SU-DHL-6 (cell line): ENCODE results near the gene TMSB4Y.

Experiments used
- H2AFZ ChIP-seq: fragments of 200-600 bp; sonication (generic); 2 replicates; pipeline ENCODE4 v1.6.1; 2014; ENCODE audit warnings: low read depth, mild to moderate bottlenecking, moderate library complexity, mixed read lengths, antibody characterized with exemption, low read length; ENCODE audit not compliant: severe bottlenecking
- H3F3A ChIP-seq: fragments of 200-600 bp; shearing (Covaris generic); 2 replicates; pipeline ENCODE4 v1.6.0; 2016; ENCODE audit warnings: antibody characterized with exemption, mild to moderate bottlenecking; ENCODE audit not compliant: insufficient read depth
- H3K27ac ChIP-seq: fragments of 200-600 bp; sonication (generic); 2 replicates; pipeline ENCODE4 v1.5.1; 2016; ENCODE audit warnings: low read depth, mild to moderate bottlenecking, low read length, moderate library complexity, mixed read lengths
- H3K27me3 ChIP-seq: fragments of 200-600 bp; sonication (generic), shearing (Covaris generic); 2 replicates; pipeline ENCODE4 v1.6.0; 2014; ENCODE audit warnings: mild to moderate bottlenecking, low read length
- H3K36me3 ChIP-seq: fragments of 200-600 bp; sonication (generic); 2 replicates; pipeline ENCODE4 v1.6.1; 2014; ENCODE audit warnings: mild to moderate bottlenecking, low read length, mixed read lengths
- H3K4me2 ChIP-seq: fragments of 300-600, 200-600 bp; shearing (Covaris generic), sonication (generic); 2 replicates; pipeline ENCODE4 v1.6.0; 2014; ENCODE audit warnings: low read length, low read depth, mild to moderate bottlenecking; ENCODE audit not compliant: poor library complexity, severe bottlenecking
- H3K4me3 ChIP-seq: fragments of 200-600 bp; sonication (generic); 2 replicates; pipeline ENCODE4 v1.5.1; 2014; ENCODE audit warnings: antibody characterized with exemption, low read length, mild to moderate bottlenecking, mixed read lengths; ENCODE audit not compliant: insufficient read depth, poor library complexity, severe bottlenecking
- H3K79me2 ChIP-seq: fragments of 200-600 bp; sonication (generic); 2 replicates; pipeline ENCODE4 v1.6.1; 2014; ENCODE audit warnings: mild to moderate bottlenecking, low read length, moderate library complexity; ENCODE audit not compliant: insufficient read depth
- H3K9ac ChIP-seq: fragments of 200-600 bp; sonication (generic); 2 replicates; pipeline ENCODE4 v1.7.0; 2014; ENCODE audit warnings: mild to moderate bottlenecking, low read length
- H3K9me2 ChIP-seq: fragments of 200-600 bp; sonication (generic); replicated peaks from 2 replicates; pipeline ENCODE4 v1.6.1; 2014; ENCODE audit warnings: low read length; ENCODE audit not compliant: insufficient read depth
- H3K9me3 ChIP-seq: fragments of 200-600 bp; sonication (generic); 2 replicates; pipeline ENCODE4 v1.6.1; 2014; ENCODE audit warnings: low read length, mixed read lengths; ENCODE audit not compliant: insufficient read depth
- H4K20me1 ChIP-seq: fragments of 200-600 bp; sonication (generic); 2 replicates; pipeline ENCODE4 v1.6.1; 2014; ENCODE audit warnings: low read depth, mild to moderate bottlenecking, antibody characterized with exemption, low read length, moderate library complexity, mixed read lengths
- EZH2phosphoT487 ChIP-seq: fragments of 200-600 bp; sonication (generic), shearing (Covaris generic); conservative IDR thresholded peaks from 2 replicates; pipeline ENCODE4 v1.6.1; 2018; ENCODE audit warnings: mild to moderate bottlenecking, antibody characterized with exemption, low read length, moderate library complexity, mixed read lengths
- TF ChIP-seq, protein P1 (sequence below): fragments of 200-600 bp; sonication (generic); IDR thresholded peaks from one replicate; pipeline ENCODE4 v1.5.1; 2017; ENCODE audit warnings: antibody characterized with exemption, mild to moderate bottlenecking, low read length, moderate library complexity; ENCODE audit not compliant: insufficient read depth, poor library complexity, severe bottlenecking

The TMSB4Y gene

DNA sequence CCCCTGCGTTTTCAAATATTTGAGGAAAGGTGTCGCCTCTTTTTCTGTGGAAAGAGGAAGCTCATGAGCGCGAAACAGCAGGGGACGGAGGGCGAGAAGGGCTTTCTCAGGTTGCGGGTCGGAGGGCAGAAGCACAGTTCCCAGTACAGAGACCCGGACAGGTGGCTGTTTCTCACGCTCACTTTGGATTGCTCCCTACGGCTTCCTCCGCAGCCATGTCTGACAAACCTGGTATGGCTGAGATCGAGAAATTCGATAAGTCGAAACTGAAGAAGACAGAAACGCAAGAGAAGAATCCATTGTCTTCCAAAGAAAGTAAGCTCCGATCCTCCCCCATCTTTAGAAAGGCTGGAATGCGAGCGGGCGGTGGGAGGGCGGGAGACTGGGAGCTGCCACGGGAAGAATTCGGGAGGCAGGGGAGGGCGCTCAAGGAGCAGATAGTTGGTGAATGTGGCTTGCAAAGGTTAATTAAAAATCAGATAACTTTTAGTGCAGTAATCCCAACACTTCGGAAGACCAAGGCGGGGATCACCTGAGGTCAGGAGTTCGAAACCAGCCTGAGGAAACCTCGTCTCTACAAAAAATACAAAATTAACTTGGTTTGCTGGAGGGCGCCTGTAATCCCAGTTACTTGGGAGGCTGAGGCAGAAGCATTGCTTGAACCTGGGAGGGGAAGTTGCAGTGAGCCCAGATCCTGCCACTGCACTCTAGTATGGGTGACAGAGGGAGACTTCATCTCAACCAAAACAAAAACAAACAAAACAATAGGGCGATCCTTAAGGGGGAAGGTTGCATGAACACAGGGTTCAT is 627 bp downstream of the TMSB4Y start:
- H3K9me2 ChIP-seq = no peaks in the 10 kb centered on the region
- no peak overlapping the region for H3K9ac ChIP-seq
- no peaks in the 10 kb centered on the region for H3K27me3 ChIP-seq
- H3K9me3 ChIP-seq = no peaks in the 10 kb centered on the region
- H3F3A ChIP-seq = no peaks in the 10 kb centered on the region
- no peak overlapping the region for H3K4me2 ChIP-seq
- TF ChIP-seq, protein P1, sequence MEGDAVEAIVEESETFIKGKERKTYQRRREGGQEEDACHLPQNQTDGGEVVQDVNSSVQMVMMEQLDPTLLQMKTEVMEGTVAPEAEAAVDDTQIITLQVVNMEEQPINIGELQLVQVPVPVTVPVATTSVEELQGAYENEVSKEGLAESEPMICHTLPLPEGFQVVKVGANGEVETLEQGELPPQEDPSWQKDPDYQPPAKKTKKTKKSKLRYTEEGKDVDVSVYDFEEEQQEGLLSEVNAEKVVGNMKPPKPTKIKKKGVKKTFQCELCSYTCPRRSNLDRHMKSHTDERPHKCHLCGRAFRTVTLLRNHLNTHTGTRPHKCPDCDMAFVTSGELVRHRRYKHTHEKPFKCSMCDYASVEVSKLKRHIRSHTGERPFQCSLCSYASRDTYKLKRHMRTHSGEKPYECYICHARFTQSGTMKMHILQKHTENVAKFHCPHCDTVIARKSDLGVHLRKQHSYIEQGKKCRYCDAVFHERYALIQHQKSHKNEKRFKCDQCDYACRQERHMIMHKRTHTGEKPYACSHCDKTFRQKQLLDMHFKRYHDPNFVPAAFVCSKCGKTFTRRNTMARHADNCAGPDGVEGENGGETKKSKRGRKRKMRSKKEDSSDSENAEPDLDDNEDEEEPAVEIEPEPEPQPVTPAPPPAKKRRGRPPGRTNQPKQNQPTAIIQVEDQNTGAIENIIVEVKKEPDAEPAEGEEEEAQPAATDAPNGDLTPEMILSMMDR = no peak
- no peak for TF ChIP-seq EZH2phosphoT487
- H3K79me2 ChIP-seq = no peaks in the 10 kb centered on the region
- H2AFZ ChIP-seq = no peak overlapping the region
- no peaks in the 10 kb centered on the region for H3K36me3 ChIP-seq
- H4K20me1 ChIP-seq = no peaks in the 10 kb centered on the region
- H3K4me3 ChIP-seq = no peak overlapping the region
- no peak overlapping the region for H3K27ac ChIP-seq

DNA sequence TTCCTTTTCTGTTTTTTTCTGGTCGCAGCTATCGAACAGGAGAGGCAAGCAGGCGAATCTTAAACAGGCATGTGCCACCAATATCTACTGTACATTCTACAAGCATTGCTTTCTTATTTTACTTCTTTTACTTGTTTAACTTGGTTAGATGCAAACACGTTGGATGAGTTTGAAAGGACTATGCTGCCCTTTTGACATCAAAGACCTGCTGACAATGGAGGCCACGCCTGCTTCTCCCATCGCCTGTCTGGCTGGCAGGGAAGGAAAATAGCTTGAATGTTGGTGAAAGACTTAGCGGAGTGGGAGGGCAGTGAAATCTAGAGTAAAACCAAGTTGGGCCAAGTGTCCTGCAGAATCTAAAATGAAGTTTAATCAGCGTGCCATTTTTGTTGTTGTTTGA is 1.5 kb downstream of the TMSB4Y start:
- Histone ChIP-seq H3K27ac (no peak overlapping the region), H3K9me2 (no peaks in the 10 kb centered on the region), H3K36me3 (no peaks in the 10 kb centered on the region), H3K9ac (no peak overlapping the region), H3K4me2 (no peak overlapping the region), H4K20me1 (no peaks in the 10 kb centered on the region), H3F3A (no peaks in the 10 kb centered on the region), H3K27me3 (no peaks in the 10 kb centered on the region), H3K9me3 (no peaks in the 10 kb centered on the region), H2AFZ (no peak overlapping the region), H3K79me2 (no peaks in the 10 kb centered on the region), H3K4me3 (no peak overlapping the region)
- TF ChIP-seq EZH2phosphoT487 = no peak
- TF ChIP-seq, protein P1 = no peak

DNA sequence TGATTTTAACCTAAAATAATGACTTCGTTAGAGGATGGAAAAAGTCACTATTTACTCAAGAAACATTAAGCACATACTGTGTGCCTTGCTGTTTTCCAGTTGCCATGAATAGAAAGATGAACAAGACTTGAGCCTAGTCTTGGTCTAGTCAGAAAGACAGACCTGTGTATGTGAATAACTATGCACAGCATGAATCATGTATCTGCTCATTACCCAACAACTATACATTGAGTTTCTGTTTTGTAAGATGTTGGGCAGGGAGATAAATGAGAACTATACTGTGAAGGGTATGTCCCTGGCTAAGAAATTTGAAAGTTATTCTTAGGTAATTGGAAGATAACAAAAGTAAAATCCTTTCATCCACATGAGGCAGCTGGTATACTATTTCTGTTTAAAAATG is 4.3 kb downstream of the TMSB4Y start:
- H3K9me2 ChIP-seq = no peaks in the 10 kb centered on the region
- no peaks in the 10 kb centered on the region for H3K27me3 ChIP-seq
- H2AFZ ChIP-seq = no peak overlapping the region
- H3K79me2 ChIP-seq = no peaks in the 10 kb centered on the region
- TF ChIP-seq, protein P1 = no peak
- TF ChIP-seq EZH2phosphoT487 = no peak
- no peaks in the 10 kb centered on the region for H3K36me3 ChIP-seq
- H3K27ac ChIP-seq = no peak overlapping the region
- H3K9me3 ChIP-seq = no peaks in the 10 kb centered on the region
- H3F3A ChIP-seq = no peaks in the 10 kb centered on the region
- no peaks in the 10 kb centered on the region for H4K20me1 ChIP-seq
- H3K4me3 ChIP-seq = no peak overlapping the region
- no peak overlapping the region for H3K9ac ChIP-seq
- H3K4me2 ChIP-seq = no peak overlapping the region
